Cardiac muscle cell (in vitro differentiated cells and primary cell): ENCODE results near the gene ROR2. TPM values are rescaled to one million over a fixed set of nuclear protein-coding genes. Genes with fewer than 3 reads are reported as not detected.

Experiments used
- DNase-seq, 2 donors: peaks; one replicate each; pipeline versions ENCODE4 v3.0.0 to v3.0.0-alpha.2; 2010 to 2017; ENCODE audit warnings: low read depth in 1 of 2, low spot score in 1 of 2
- H3K27ac ChIP-seq: fragments of 200-600 bp; sonication (generic); 2 replicates; pipeline ENCODE4 v1.5.1; 2016
- H3K27me3 ChIP-seq: fragments of 200-600 bp; sonication (generic); 2 replicates; pipeline ENCODE4 v1.6.0; 2016; ENCODE audit warnings: control low read depth
- H3K36me3 ChIP-seq: fragments of 200-600 bp; sonication (generic); 2 replicates; pipeline ENCODE4 v1.5.1; 2016; ENCODE audit warnings: control low read depth
- H3K4me1 ChIP-seq: fragments of 200-600 bp; sonication (generic); 2 replicates; pipeline ENCODE4 v1.8.1; 2017; ENCODE audit warnings: low read depth, mild to moderate bottlenecking, mixed run types
- H3K4me3 ChIP-seq: fragments of 200-600 bp; sonication (generic); 2 replicates; pipeline ENCODE4 v1.5.1; 2016; ENCODE audit warnings: mild to moderate bottlenecking
- H3K9me3 ChIP-seq: fragments of 200-600 bp; sonication (generic); 2 replicates; pipeline ENCODE4 v1.5.1; 2017; ENCODE audit warnings: low read depth, mild to moderate bottlenecking, control low read depth
- CTCF ChIP-seq: IDR thresholded peaks from 2 replicates; pipeline ENCODE4 v1.5.1; 2012; ENCODE audit warnings: low read depth, mild to moderate bottlenecking, low read length
- polyA plus RNA-seq: library from polyadenylated mRNA; unstranded; fragments of >200 nt; fragmentation: Nextera tagmentation; extraction: Ambion mirVana; gene quantifications from 2 replicates; pipeline ENCODE4 v1.2.1, GENCODE V29; 2016
- total RNA-seq: library from RNA; depleted of rRNA; stranded (reverse); fragments of >200 nt; gene quantifications from 2 replicates; pipeline ENCODE4 v1.2.3, GENCODE V29; 2016

Gene ROR2
- total and polyA plus RNA-seq, 2 experiments from 2014 or later, result 21.5 to 38.6 TPM

- DNase-seq, result no peak
- no peak for TF ChIP-seq CTCF
- Histone ChIP-seq H3K27me3 (no peaks in the 10 kb centered on the region), H3K36me3 (no peaks in the 10 kb centered on the region), H3K9me3 (no peaks in the 10 kb centered on the region), H3K4me3 (no peak overlapping the region), H3K27ac (no peak overlapping the region), H3K4me1 (peaks cover 7% of the 10 kb centered on the region)
These were observed 252.8 kb downstream of the ROR2 start for GRCh38 chr9:91697201-91697600.

GRCh38 chr9:91694081-91694870 is 255.8 kb downstream of the ROR2 start:
- Histone ChIP-seq H3K36me3 (no peaks in the 10 kb centered on the region), H3K9me3 (no peaks in the 10 kb centered on the region), H3K4me1 (peaks cover 7% of the 10 kb centered on the region), H3K27ac (no peak overlapping the region), H3K27me3 (no peaks in the 10 kb centered on the region), H3K4me3 (no peak overlapping the region)
- DNase-seq, result no peak
- TF ChIP-seq CTCF, result no peak

- H3K27me3 ChIP-seq, result no peaks in the 10 kb centered on the region
- no peak for DNase-seq
- no peak for TF ChIP-seq CTCF
- H3K27ac ChIP-seq, result no peak overlapping the region
- peaks cover 7% of the 10 kb centered on the region for H3K4me1 ChIP-seq
- no peaks in the 10 kb centered on the region for H3K9me3 ChIP-seq
- no peaks in the 10 kb centered on the region for H3K36me3 ChIP-seq
- no peak overlapping the region for H3K4me3 ChIP-seq
These were observed 256.8 kb downstream of the ROR2 start for GRCh38 chr9:91693226-91693625.

- DNase-seq, result no peak
- no peaks in the 10 kb centered on the region for H3K27me3 ChIP-seq
- H3K27ac ChIP-seq, result no peak overlapping the region
- H3K9me3 ChIP-seq, result no peaks in the 10 kb centered on the region
- H3K36me3 ChIP-seq, result no peaks in the 10 kb centered on the region
- no peak for TF ChIP-seq CTCF
- H3K4me3 ChIP-seq, result no peak overlapping the region
- H3K4me1 ChIP-seq, result peaks cover 7% of the 10 kb centered on the region
These were observed 259.3 kb downstream of the ROR2 start for GRCh38 chr9:91690540-91691249.

GRCh38 chr9:91689006-91689405 is 261.0 kb downstream of the ROR2 start:
- H3K27me3 ChIP-seq, result no peaks in the 10 kb centered on the region
- no peak overlapping the region for H3K4me3 ChIP-seq
- H3K9me3 ChIP-seq, result no peaks in the 10 kb centered on the region
- no peak overlapping the region for H3K27ac ChIP-seq
- DNase-seq, result no peak
- H3K36me3 ChIP-seq, result no peaks in the 10 kb centered on the region
- TF ChIP-seq CTCF, result no peak
- H3K4me1 ChIP-seq, result peaks cover 7% of the 10 kb centered on the region
